PC-9 (cell line): ENCODE data around the gene KLK15. TPM values are rescaled to one million over a fixed set of nuclear protein-coding genes. Genes with fewer than 3 reads are reported as not detected.
A peak's percentile ranks its signal among the peaks of the same experiment; 100 is the strongest.

Source experiments
- BruUV-seq: library from RNA; stranded (reverse); fragments of 400-500 nt; replicated peaks from 2 replicates; lab custom pipeline; 2021; lab: Mats Ljungman, UMichigan
- CTCF ChIA-PET: fragments of 300-600 bp; sonication (Branson Sonifier 250); formaldehyde crosslinking; loops from one replicate; lab custom pipeline; 2022; ENCODE audit warnings: antibody characterized with exemption; lab: Charles Lee
- POLR2A ChIA-PET: fragments of 300-600 bp; sonication (Branson Sonifier 250); formaldehyde crosslinking; loops from one replicate; lab custom pipeline; 2022; ENCODE audit warnings: antibody characterized with exemption; ENCODE audit not compliant: unreplicated experiment; lab: Charles Lee
- DNase-seq, 2 experiments: peaks; one replicate each; pipeline versions ENCODE4 v3.0.0 to v3.0.0-alpha.2; 2015 to 2022; ENCODE audit warnings: mixed read lengths in 1 of 2
- H2AFZ ChIP-seq: fragments of 200-600 bp; sonication (generic); 2 replicates; pipeline ENCODE4 v1.8.1; 2017; ENCODE audit warnings: antibody characterized with exemption
- H3F3A ChIP-seq: fragments of 200-600 bp; sonication (generic); 2 replicates; pipeline ENCODE4 v1.8.1; 2017; ENCODE audit warnings: antibody characterized with exemption, mild to moderate bottlenecking, low read depth; ENCODE audit not compliant: insufficient read depth
- H3K27ac ChIP-seq: fragments of 200-600 bp; sonication (generic); 2 replicates; pipeline ENCODE4 v1.6.1; 2016; ENCODE audit warnings: mixed run types
- H3K27me3 ChIP-seq: fragments of 200-600 bp; sonication (generic); 2 replicates; pipeline ENCODE4 v1.6.1; 2016; ENCODE audit warnings: low read depth, mixed run types; ENCODE audit not compliant: insufficient read depth
- H3K36me3 ChIP-seq: fragments of 200-600 bp; sonication (generic); 2 replicates; pipeline ENCODE4 v1.6.1; 2016; ENCODE audit warnings: low read depth, mixed run types
- H3K4me1 ChIP-seq: fragments of 200-600 bp; sonication (generic); replicated peaks from 2 replicates; pipeline ENCODE4 v1.6.1; 2016; ENCODE audit warnings: mixed run types; ENCODE audit not compliant: insufficient read depth
- H3K4me2 ChIP-seq: fragments of 200-600 bp; sonication (generic); 2 replicates; pipeline ENCODE4 v1.6.1; 2017; ENCODE audit warnings: mixed run types
- H3K4me3 ChIP-seq: fragments of 200-600 bp; sonication (generic); 2 replicates; pipeline ENCODE4 v1.6.1; 2016; ENCODE audit warnings: mixed run types
- H3K79me2 ChIP-seq: fragments of 200-600 bp; sonication (generic); 2 replicates; pipeline ENCODE4 v1.6.1; 2017; ENCODE audit warnings: low read depth, mixed run types
- H3K9me2 ChIP-seq: fragments of 200-600 bp; sonication (generic); 2 replicates; pipeline ENCODE4 v1.8.1; 2017; ENCODE audit warnings: mild to moderate bottlenecking; ENCODE audit not compliant: insufficient read depth
- H3K9me3 ChIP-seq: fragments of 200-600 bp; sonication (generic); 2 replicates; pipeline ENCODE4 v1.8.1; 2016; ENCODE audit warnings: low read depth; ENCODE audit not compliant: insufficient read depth
- H4K20me1 ChIP-seq: fragments of 200-600 bp; sonication (generic); 2 replicates; pipeline ENCODE4 v1.8.1; 2017; ENCODE audit not compliant: insufficient read depth
- CTCF ChIP-seq: fragments of 200-600 bp; sonication (generic); conservative IDR thresholded peaks from 2 replicates; pipeline ENCODE4 v1.6.1; 2017; ENCODE audit warnings: mixed run types, antibody characterized with exemption, mild to moderate bottlenecking, moderate library complexity
- EZH2 ChIP-seq: fragments of 200-600 bp; sonication (generic); IDR thresholded peaks from 2 replicates; pipeline ENCODE4 v1.8.0; 2017; ENCODE audit warnings: antibody characterized with exemption, low read depth
- intact Hi-C: fragments of 100-400 bp; cut with micrococcal nuclease; formaldehyde crosslinking; loops from one replicate; pipeline ENCODE4 v1.10.0; 2022; ENCODE audit not compliant: unreplicated experiment
- total RNA-seq: library from RNA; stranded (reverse); gene quantifications from 2 replicates; pipeline ENCODE4 v1.2.3, GENCODE V29; 2021

The KLK15 gene
- total RNA-seq, 1 experiment from 2014 or later: not detected

GRCh38 chr19:50823389-50824042, 9.9 kb downstream of the KLK15 start, which contains the start of gene KLK1:
Gene KLK1 (minus strand): TSS chr19:50823787. CDS start chr19:50823748, 39 bp downstream.
- BruUV-seq: no TSS peak
- Histone ChIP-seq H4K20me1 (no peaks in the 10 kb centered on the region), H3K27ac (no peak within 1 kb of the TSS), H3K9me2 (no peaks in the 10 kb centered on the region), H3K9me3 (no peaks in the 10 kb centered on the region), H3K79me2 (no peaks in the 10 kb centered on the region), H3K4me1 (no peaks in the 10 kb centered on the region), H3K4me2 (no peak within 1 kb of the TSS), H3F3A (no peaks in the 10 kb centered on the region), H3K36me3 (no peaks in the 10 kb centered on the region), H2AFZ (no peak within 1 kb of the TSS), H3K4me3 (no peak within 1 kb of the TSS), H3K27me3 (peaks cover 99% of the 10 kb centered on the region)
- POLR2A ChIA-PET: interaction anchor here (0.6 kb wide), 1 partner anchor 133 kb away, joined by 4 read pairs; no protein-coding TSS in a partner anchor
- CTCF ChIA-PET: no interaction called here
- peak in 1 of 2 experiments; percentile 25 for DNase-seq
- TF ChIP-seq EZH2 (no peak), CTCF (no peak)
- intact Hi-C loops: no loop called here

- Histone ChIP-seq H3K4me1 (no peaks in the 10 kb centered on the region), H3K4me3 (no peak overlapping the region), H3K9me2 (no peaks in the 10 kb centered on the region), H3K9me3 (no peaks in the 10 kb centered on the region), H3K79me2 (no peaks in the 10 kb centered on the region), H4K20me1 (no peaks in the 10 kb centered on the region), H3K4me2 (no peak overlapping the region), H3K36me3 (no peaks in the 10 kb centered on the region), H3F3A (no peaks in the 10 kb centered on the region), H3K27ac (no peak overlapping the region), H3K27me3 (peaks cover 99% of the 10 kb centered on the region), H2AFZ (no peak overlapping the region)
- TF ChIP-seq EZH2 (no peak), CTCF (no peak)
- DNase-seq: no peak
- intact Hi-C loops: no loop called here
- POLR2A ChIA-PET: interaction anchor here (0.6 kb wide), 1 partner anchor 133 kb away, joined by 4 read pairs; no protein-coding TSS in a partner anchor
- CTCF ChIA-PET: no interaction called here
- no TSS peak for BruUV-seq
These were observed 10.6 kb downstream of the KLK15 start for GRCh38 chr19:50822661-50823208.

GRCh38 chr19:50821622-50822021, 11.8 kb downstream of the KLK15 start:
- no peaks in the 10 kb centered on the region for H3K9me2 ChIP-seq
- no peak overlapping the region for H3K27ac ChIP-seq
- no peaks in the 10 kb centered on the region for H3F3A ChIP-seq
- no peaks in the 10 kb centered on the region for H3K79me2 ChIP-seq
- H3K36me3 ChIP-seq: no peaks in the 10 kb centered on the region
- no TSS peak for BruUV-seq
- DNase-seq: no peak
- ChIA-PET POLR2A (no interaction called here), CTCF (interaction anchor here (0.8 kb wide), 1 partner anchor 104 kb away, joined by 6 read pairs; no protein-coding TSS in a partner anchor)
- no peak overlapping the region for H3K4me2 ChIP-seq
- H3K4me1 ChIP-seq: no peaks in the 10 kb centered on the region
- peaks cover 98% of the 10 kb centered on the region for H3K27me3 ChIP-seq
- no peaks in the 10 kb centered on the region for H4K20me1 ChIP-seq
- no peak for TF ChIP-seq CTCF
- TF ChIP-seq EZH2: no peak
- intact Hi-C loops: no loop called here
- no peak overlapping the region for H2AFZ ChIP-seq
- no peak overlapping the region for H3K4me3 ChIP-seq
- no peaks in the 10 kb centered on the region for H3K9me3 ChIP-seq
